Keratinocyte (primary cell): ENCODE measurements around the gene RABGGTB.

ENCODE experiments used
- CTCF ChIP-seq, 3 experiments: IDR thresholded peaks in 1 of 3; conservative IDR thresholded peaks in 1 of 3; optimal IDR thresholded peaks in 1 of 3; 2 replicates in 2 of 3; 3 replicates in 1 of 3; pipeline versions ENCODE3 to v1.5.1; 2011; ENCODE audit warnings: low read length in 3 of 3, mild to moderate bottlenecking in 3 of 3, moderate library complexity in 2 of 3, control low read depth in 1 of 3, inconsistent platforms in 1 of 3; ENCODE audit not compliant: insufficient read depth in 2 of 3; ENCODE audit errors: extremely low read depth in 1 of 3
- EZH2 ChIP-seq: IDR thresholded peaks from one replicate; pipeline ENCODE4 v1.6.1; 2012; ENCODE audit warnings: inconsistent platforms, mild to moderate bottlenecking, low read length, moderate library complexity

- no peak for TF ChIP-seq CTCF (optimal IDR thresholded peaks at IDR 0.05 in 1 of 3, IDR thresholded peaks at IDR 0.05 in 1 of 3, conservative IDR thresholded peaks at IDR 0.05 in 1 of 3; ENCODE audit: extremely low read depth in 1 of 3, insufficient read depth in 2 of 3, low read length in 3 of 3)
- no peak for TF ChIP-seq EZH2
Measured at GRCh38 chr1:75796376-75797272, 10.6 kb downstream of the RABGGTB start, which contains the start of gene MSH4.
